ENCODE results near the gene TGFBR3L. TPM values are rescaled to one million over a fixed set of nuclear protein-coding genes. Genes with fewer than 3 reads are reported as not detected.

TGFBR3L gene
- total RNA-seq, 1 donor from 2014 or later = not detected

- DNase-seq = no peak
- no peak for ATAC-seq (ENCODE audit: low read depth)
- H3K27ac Mint-ChIP-seq = no peak overlapping the region
- no peaks in the 10 kb centered on the region for H3K27me3 Mint-ChIP-seq
- no peak overlapping the region for H3K4me3 Mint-ChIP-seq
- CTCF ChIA-PET = no interaction called here
- no peak for TF ChIP-seq CTCF (IDR thresholded peaks at IDR 0.05)
- H3K4me1 Mint-ChIP-seq = no peaks in the 10 kb centered on the region
- intact Hi-C loops (cut with micrococcal nuclease) = no loop called here
- no peaks in the 10 kb centered on the region for H3K9me3 Mint-ChIP-seq
- POLR2A ChIA-PET = no interaction called here
- H3K36me3 Mint-ChIP-seq (ENCODE audit: low read depth) = no peaks in the 10 kb centered on the region
These were observed 32.7 kb upstream of the TGFBR3L start for GRCh38 chr19:7881910-7882309.

GRCh38 chr19:7883105-7883504 lies 31.5 kb upstream of the TGFBR3L start:
- ATAC-seq (ENCODE audit: low read depth) = no peak
- no peaks in the 10 kb centered on the region for H3K36me3 Mint-ChIP-seq (ENCODE audit: low read depth)
- H3K9me3 Mint-ChIP-seq = no peaks in the 10 kb centered on the region
- CTCF ChIA-PET = no interaction called here
- H3K4me1 Mint-ChIP-seq = no peaks in the 10 kb centered on the region
- H3K27ac Mint-ChIP-seq = no peak overlapping the region
- H3K4me3 Mint-ChIP-seq = no peak overlapping the region
- DNase-seq = no peak
- intact Hi-C loops (cut with micrococcal nuclease) = no loop called here
- TF ChIP-seq CTCF (IDR thresholded peaks at IDR 0.05) = no peak
- POLR2A ChIA-PET = interaction anchor here (0.6 kb wide), 1 partner anchor 335 kb away, joined by 3 read pairs; no protein-coding TSS in a partner anchor
- H3K27me3 Mint-ChIP-seq = peaks cover 3% of the 10 kb centered on the region

- Mint-ChIP-seq H3K36me3 (ENCODE audit: low read depth) (no peaks in the 10 kb centered on the region), H3K4me1 (no peaks in the 10 kb centered on the region), H3K9me3 (no peaks in the 10 kb centered on the region), H3K27me3 (peaks cover 6% of the 10 kb centered on the region), H3K27ac (no peak overlapping the region), H3K4me3 (no peak overlapping the region)
- CTCF ChIA-PET = no interaction called here
- no peak for TF ChIP-seq CTCF (IDR thresholded peaks at IDR 0.05)
- POLR2A ChIA-PET = no interaction called here
- ATAC-seq (ENCODE audit: low read depth) = no peak
- no peak for DNase-seq
- intact Hi-C loops (cut with micrococcal nuclease) = no loop called here
These were observed 30.6 kb upstream of the TGFBR3L start for GRCh38 chr19:7883796-7884570.

GRCh38 chr19:7885818-7886217 lies 28.8 kb upstream of the TGFBR3L start:
- no peaks in the 10 kb centered on the region for H3K9me3 Mint-ChIP-seq
- H3K4me1 Mint-ChIP-seq = no peaks in the 10 kb centered on the region
- ChIA-PET CTCF (no interaction called here), POLR2A (interaction anchor here (1.4 kb wide), 1 partner anchor 17 kb away, joined by 3 read pairs; no protein-coding TSS in a partner anchor)
- DNase-seq (no peak), ATAC-seq (ENCODE audit: low read depth) (no peak)
- no peaks in the 10 kb centered on the region for H3K36me3 Mint-ChIP-seq (ENCODE audit: low read depth)
- intact Hi-C loops (cut with micrococcal nuclease) = no loop called here
- no peak overlapping the region for H3K27ac Mint-ChIP-seq
- H3K4me3 Mint-ChIP-seq = no peak overlapping the region
- no peak for TF ChIP-seq CTCF (IDR thresholded peaks at IDR 0.05)
- H3K27me3 Mint-ChIP-seq = peaks cover 11% of the 10 kb centered on the region

- H3K4me3 Mint-ChIP-seq = no peak overlapping the region
- no peak overlapping the region for H3K27ac Mint-ChIP-seq
- CTCF ChIA-PET = no interaction called here
- no peaks in the 10 kb centered on the region for H3K36me3 Mint-ChIP-seq (ENCODE audit: low read depth)
- no peaks in the 10 kb centered on the region for H3K4me1 Mint-ChIP-seq
- intact Hi-C loops (cut with micrococcal nuclease) = no loop called here
- H3K27me3 Mint-ChIP-seq = peaks cover 16% of the 10 kb centered on the region
- TF ChIP-seq CTCF (IDR thresholded peaks at IDR 0.05) = no peak
- no peaks in the 10 kb centered on the region for H3K9me3 Mint-ChIP-seq
- POLR2A ChIA-PET = no interaction called here
- ATAC-seq (ENCODE audit: low read depth) (no peak), DNase-seq (no peak)
These were observed 27.1 kb upstream of the TGFBR3L start for GRCh38 chr19:7887408-7888144.
